ENCODE data around the gene GREB1.

GREB1 gene

GRCh38 chr2:11683966-11684365, 150.1 kb downstream of the GREB1 start:
- no peak for DNase-seq (ENCODE audit: low read depth in 2 of 2)

- DNase-seq (ENCODE audit: low read depth in 2 of 2) = no peak
Measured at GRCh38 chr2:11684894-11685460, 151.1 kb downstream of the GREB1 start.

GRCh38 chr2:11685906-11686470, 152.1 kb downstream of the GREB1 start:
- no peak for DNase-seq (ENCODE audit: low read depth in 2 of 2)

- DNase-seq (ENCODE audit: low read depth in 2 of 2) = no peak
Measured at GRCh38 chr2:11687736-11688135, 153.9 kb downstream of the GREB1 start.

- DNase-seq (ENCODE audit: low read depth in 2 of 2) = peak; percentile 78 to 84
Measured at GRCh38 chr2:11688222-11689069, 154.6 kb downstream of the GREB1 start.

GRCh38 chr2:11691076-11691660, 157.3 kb downstream of the GREB1 start:
- DNase-seq (ENCODE audit: low read depth in 2 of 2) = no peak
